Measurements from ENCODE around the gene GORASP1.
A peak's percentile ranks its signal among the peaks of the same experiment; 100 is the strongest.

The GORASP1 gene

DNA sequence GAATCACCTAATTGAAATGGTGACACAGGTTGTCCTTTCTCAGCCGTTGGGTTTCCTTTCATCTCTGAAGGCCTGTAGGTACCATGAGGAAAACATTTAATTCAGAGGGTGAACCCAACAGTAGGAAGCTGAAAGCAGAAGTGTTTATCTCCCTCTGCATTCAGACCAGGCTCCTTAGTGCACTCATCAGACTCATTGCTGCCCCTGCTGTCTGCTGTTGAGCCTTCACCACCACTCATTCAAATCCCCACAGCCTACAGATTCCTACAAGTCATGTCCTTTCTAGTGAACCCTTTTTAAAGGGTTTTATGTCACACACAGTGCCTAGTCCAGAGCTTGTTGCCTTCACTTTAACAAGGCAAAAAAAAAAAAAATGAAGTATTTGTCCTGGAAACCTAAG lies 42.2 kb downstream of the GORASP1 start:
- Histone ChIP-seq H3K4me1 (ENCODE audit: control insufficient read depth, insufficient read depth, low read depth, low read length) (peaks cover 9% of the 10 kb centered on the region), H4K91ac (ENCODE audit: low read length) (no peak overlapping the region), H3K27ac (ENCODE audit: low read length, poor library complexity, severe bottlenecking) (peak overlapping the region; percentile 99), H4K8ac (ENCODE audit: low read length) (no peak overlapping the region), H3K4me2 (ENCODE audit: low read length, poor library complexity, severe bottlenecking) (no peak overlapping the region), H3K9me3 (ENCODE audit: control insufficient read depth, low read length) (no peaks in the 10 kb centered on the region), H3K4ac (ENCODE audit: low read depth in 1 of 2, low read length in 2 of 2) (no peak overlapping the region), H3K4me3 (ENCODE audit: insufficient read depth in 1 of 2, low read depth in 1 of 2, low read length in 2 of 2) (no peak overlapping the region), H2BK15ac (ENCODE audit: low read depth, poor library complexity, severe bottlenecking) (no peak overlapping the region), H3K14ac (ENCODE audit: low read length in 2 of 2) (no peak overlapping the region), H3K27me3 (ENCODE audit: control insufficient read depth in 1 of 2, insufficient read depth in 1 of 2, low read length in 2 of 2) (no peaks in the 10 kb centered on the region), H3K79me1 (replicated peaks; ENCODE audit: low read length, poor library complexity, severe bottlenecking) (peaks cover 16% of the 10 kb centered on the region), H3K9ac (ENCODE audit: low read length) (peak overlapping the region; percentile 27), H2AK5ac (ENCODE audit: low read length, severe bottlenecking) (peak overlapping the region; percentile 80), H2BK12ac (ENCODE audit: low read length in 2 of 2) (no peak overlapping the region), H3K36me3 (ENCODE audit: control insufficient read depth in 1 of 2, insufficient read depth in 2 of 2, low read depth in 1 of 2, low read length in 2 of 2) (peaks cover 4 to 45% of the 10 kb centered on the region in 2 experiments), H2BK5ac (ENCODE audit: low read depth, low read length, poor library complexity, severe bottlenecking) (peak overlapping the region; percentile 87), H3K23ac (ENCODE audit: low read length in 2 of 2) (no peak overlapping the region), H3K18ac (ENCODE audit: low read depth in 1 of 2, low read length in 2 of 2) (no peak overlapping the region), H2BK120ac (ENCODE audit: low read depth, low read length) (no peak overlapping the region), H2AFZ (ENCODE audit: low read depth, low read length) (no peak overlapping the region)
- DNase-seq, result peak; percentile 54
- WGBS, result 38% methylated on average over 1 of the region's 1 CpG

GRCh38 chr3:39064646-39065045 lies 42.8 kb downstream of the GORASP1 start:
- Histone ChIP-seq H3K4me1 (ENCODE audit: control insufficient read depth, insufficient read depth, low read depth, low read length) (peaks cover 9% of the 10 kb centered on the region), H3K4me2 (ENCODE audit: low read length, poor library complexity, severe bottlenecking) (no peak overlapping the region), H3K27ac (ENCODE audit: low read length, poor library complexity, severe bottlenecking) (peak overlapping the region; percentile 99), H4K8ac (ENCODE audit: low read length) (no peak overlapping the region), H2AFZ (ENCODE audit: low read depth, low read length) (no peak overlapping the region), H2BK12ac (ENCODE audit: low read length in 2 of 2) (no peak overlapping the region), H3K4ac (ENCODE audit: low read depth in 1 of 2, low read length in 2 of 2) (no peak overlapping the region), H3K36me3 (ENCODE audit: control insufficient read depth in 1 of 2, insufficient read depth in 2 of 2, low read depth in 1 of 2, low read length in 2 of 2) (peaks cover 4 to 40% of the 10 kb centered on the region in 2 experiments), H3K79me1 (replicated peaks; ENCODE audit: low read length, poor library complexity, severe bottlenecking) (peaks cover 16% of the 10 kb centered on the region), H3K9ac (ENCODE audit: low read length) (peak overlapping the region; percentile 27), H3K27me3 (ENCODE audit: control insufficient read depth in 1 of 2, insufficient read depth in 1 of 2, low read length in 2 of 2) (no peaks in the 10 kb centered on the region), H3K23ac (ENCODE audit: low read length in 2 of 2) (no peak overlapping the region), H2BK15ac (ENCODE audit: low read depth, poor library complexity, severe bottlenecking) (no peak overlapping the region), H2BK5ac (ENCODE audit: low read depth, low read length, poor library complexity, severe bottlenecking) (no peak overlapping the region), H3K9me3 (ENCODE audit: control insufficient read depth, low read length) (no peaks in the 10 kb centered on the region), H3K18ac (ENCODE audit: low read depth in 1 of 2, low read length in 2 of 2) (no peak overlapping the region), H2AK5ac (ENCODE audit: low read length, severe bottlenecking) (no peak overlapping the region), H4K91ac (ENCODE audit: low read length) (no peak overlapping the region), H2BK120ac (ENCODE audit: low read depth, low read length) (no peak overlapping the region), H3K4me3 (ENCODE audit: insufficient read depth in 1 of 2, low read depth in 1 of 2, low read length in 2 of 2) (no peak overlapping the region), H3K14ac (ENCODE audit: low read length in 2 of 2) (no peak overlapping the region)
- no peak for DNase-seq
- 100% methylated on average over 1 of the region's 1 CpG for WGBS

GRCh38 chr3:39063143-39063542 lies 44.3 kb downstream of the GORASP1 start:
- H3K23ac ChIP-seq (ENCODE audit: low read length in 2 of 2), result no peak overlapping the region
- no peak overlapping the region for H2AK5ac ChIP-seq (ENCODE audit: low read length, severe bottlenecking)
- no peak overlapping the region for H3K14ac ChIP-seq (ENCODE audit: low read length in 2 of 2)
- no peak overlapping the region for H2BK15ac ChIP-seq (ENCODE audit: low read depth, poor library complexity, severe bottlenecking)
- no peaks in the 10 kb centered on the region for H3K9me3 ChIP-seq (ENCODE audit: control insufficient read depth, low read length)
- H2AFZ ChIP-seq (ENCODE audit: low read depth, low read length), result no peak overlapping the region
- H3K9ac ChIP-seq (ENCODE audit: low read length), result no peak overlapping the region
- peaks cover 22% of the 10 kb centered on the region for H3K79me1 ChIP-seq (replicated peaks; ENCODE audit: low read length, poor library complexity, severe bottlenecking)
- DNase-seq, result no peak
- H3K4me2 ChIP-seq (ENCODE audit: low read length, poor library complexity, severe bottlenecking), result no peak overlapping the region
- no peak overlapping the region for H3K27ac ChIP-seq (ENCODE audit: low read length, poor library complexity, severe bottlenecking)
- WGBS, result 100% methylated on average over 3 of the region's 3 CpGs
- H2BK5ac ChIP-seq (ENCODE audit: low read depth, low read length, poor library complexity, severe bottlenecking), result no peak overlapping the region
- no peak overlapping the region for H2BK120ac ChIP-seq (ENCODE audit: low read depth, low read length)
- no peak overlapping the region for H4K8ac ChIP-seq (ENCODE audit: low read length)
- no peaks in the 10 kb centered on the region for H3K27me3 ChIP-seq (ENCODE audit: control insufficient read depth in 1 of 2, insufficient read depth in 1 of 2, low read length in 2 of 2)
- H4K91ac ChIP-seq (ENCODE audit: low read length), result no peak overlapping the region
- no peak overlapping the region for H2BK12ac ChIP-seq (ENCODE audit: low read length in 2 of 2)
- no peak overlapping the region for H3K4me3 ChIP-seq (ENCODE audit: insufficient read depth in 1 of 2, low read depth in 1 of 2, low read length in 2 of 2)
- H3K36me3 ChIP-seq (ENCODE audit: control insufficient read depth in 1 of 2, insufficient read depth in 2 of 2, low read depth in 1 of 2, low read length in 2 of 2), result peaks cover 0 to 27% of the 10 kb centered on the region in 2 experiments
- H3K4ac ChIP-seq (ENCODE audit: low read depth in 1 of 2, low read length in 2 of 2), result no peak overlapping the region
- no peak overlapping the region for H3K18ac ChIP-seq (ENCODE audit: low read depth in 1 of 2, low read length in 2 of 2)
- peaks cover 9% of the 10 kb centered on the region for H3K4me1 ChIP-seq (ENCODE audit: control insufficient read depth, insufficient read depth, low read depth, low read length)

GRCh38 chr3:39062180-39062579 lies 45.2 kb downstream of the GORASP1 start:
- peak overlapping the region; percentile 2 for H3K27ac ChIP-seq (ENCODE audit: low read length, poor library complexity, severe bottlenecking)
- H3K4me2 ChIP-seq (ENCODE audit: low read length, poor library complexity, severe bottlenecking), result no peak overlapping the region
- DNase-seq, result no peak
- H3K4me1 ChIP-seq (ENCODE audit: control insufficient read depth, insufficient read depth, low read depth, low read length), result peaks cover 9% of the 10 kb centered on the region
- no peak overlapping the region for H3K9ac ChIP-seq (ENCODE audit: low read length)
- no peak overlapping the region for H4K91ac ChIP-seq (ENCODE audit: low read length)
- WGBS, result 63% methylated on average over 1 of the region's 1 CpG
- H4K8ac ChIP-seq (ENCODE audit: low read length), result no peak overlapping the region
- H2BK15ac ChIP-seq (ENCODE audit: low read depth, poor library complexity, severe bottlenecking), result no peak overlapping the region
- peaks cover 21% of the 10 kb centered on the region for H3K79me1 ChIP-seq (replicated peaks; ENCODE audit: low read length, poor library complexity, severe bottlenecking)
- H3K27me3 ChIP-seq (ENCODE audit: control insufficient read depth in 1 of 2, insufficient read depth in 1 of 2, low read length in 2 of 2), result no peaks in the 10 kb centered on the region
- no peak overlapping the region for H3K4me3 ChIP-seq (ENCODE audit: insufficient read depth in 1 of 2, low read depth in 1 of 2, low read length in 2 of 2)
- peak overlapping the region; percentile 10 for H2AK5ac ChIP-seq (ENCODE audit: low read length, severe bottlenecking)
- no peak overlapping the region for H3K23ac ChIP-seq (ENCODE audit: low read length in 2 of 2)
- H3K9me3 ChIP-seq (ENCODE audit: control insufficient read depth, low read length), result no peaks in the 10 kb centered on the region
- H2BK12ac ChIP-seq (ENCODE audit: low read length in 2 of 2), result no peak overlapping the region
- H3K18ac ChIP-seq (ENCODE audit: low read depth in 1 of 2, low read length in 2 of 2), result no peak overlapping the region
- no peak overlapping the region for H3K14ac ChIP-seq (ENCODE audit: low read length in 2 of 2)
- no peak overlapping the region for H3K4ac ChIP-seq (ENCODE audit: low read depth in 1 of 2, low read length in 2 of 2)
- H2BK5ac ChIP-seq (ENCODE audit: low read depth, low read length, poor library complexity, severe bottlenecking), result no peak overlapping the region
- H2AFZ ChIP-seq (ENCODE audit: low read depth, low read length), result no peak overlapping the region
- H3K36me3 ChIP-seq (ENCODE audit: control insufficient read depth in 1 of 2, insufficient read depth in 2 of 2, low read depth in 1 of 2, low read length in 2 of 2), result peaks cover 0 to 19% of the 10 kb centered on the region in 2 experiments
- no peak overlapping the region for H2BK120ac ChIP-seq (ENCODE audit: low read depth, low read length)
